H1 (cell line): Measurements from ENCODE around the gene TMEM237.

ENCODE experiments used
- EZH2 ChIP-seq: fragments of 200-600 bp; sonication (generic); IDR thresholded peaks from 2 replicates; pipeline ENCODE4 v1.7.1; 2012; ENCODE audit warnings: low read depth, mild to moderate bottlenecking, moderate library complexity, low read length, inconsistent platforms; ENCODE audit not compliant: severe bottlenecking
- HDAC6 ChIP-seq: IDR thresholded peaks from one replicate; pipeline ENCODE4 v1.7.1; 2012; ENCODE audit warnings: low read depth, mild to moderate bottlenecking, inconsistent platforms, low read length, moderate library complexity
- RAD21 ChIP-seq, 2 experiments: IDR thresholded peaks in 1 of 2; conservative IDR thresholded peaks in 1 of 2; 2 replicates each; pipeline ENCODE4 v1.6.1; 2011; ENCODE audit warnings: low read depth in 2 of 2, low read length in 2 of 2, improper control_type of control experiment in 1 of 2, inconsistent platforms in 1 of 2, mild to moderate bottlenecking in 1 of 2, moderate library complexity in 1 of 2
- SP1 ChIP-seq: IDR thresholded peaks from 2 replicates; pipeline ENCODE4 v1.6.1; 2011; ENCODE audit warnings: low read depth, low read length
- TF ChIP-seq, protein P1 (sequence below), 3 experiments: IDR thresholded peaks; 1 replicate in 2 of 3; 2 replicates in 1 of 3; pipeline versions ENCODE4 v1.5.1 to v1.6.1; 2011; ENCODE audit warnings: low read length in 3 of 3, mild to moderate bottlenecking in 3 of 3, inconsistent platforms in 2 of 3, low read depth in 1 of 3, moderate library complexity in 1 of 3; ENCODE audit not compliant: insufficient read depth in 1 of 3; ENCODE audit errors: control extremely low read depth in 1 of 3
- TF ChIP-seq, protein P2 (sequence below): IDR thresholded peaks from 2 replicates; pipeline ENCODE4 v1.6.1; 2012; ENCODE audit warnings: inconsistent platforms
- TF ChIP-seq, protein P3 (sequence below): IDR thresholded peaks from 2 replicates; pipeline ENCODE4 v1.6.1; 2011; ENCODE audit warnings: low read length, improper control_type of control experiment

DNA sequence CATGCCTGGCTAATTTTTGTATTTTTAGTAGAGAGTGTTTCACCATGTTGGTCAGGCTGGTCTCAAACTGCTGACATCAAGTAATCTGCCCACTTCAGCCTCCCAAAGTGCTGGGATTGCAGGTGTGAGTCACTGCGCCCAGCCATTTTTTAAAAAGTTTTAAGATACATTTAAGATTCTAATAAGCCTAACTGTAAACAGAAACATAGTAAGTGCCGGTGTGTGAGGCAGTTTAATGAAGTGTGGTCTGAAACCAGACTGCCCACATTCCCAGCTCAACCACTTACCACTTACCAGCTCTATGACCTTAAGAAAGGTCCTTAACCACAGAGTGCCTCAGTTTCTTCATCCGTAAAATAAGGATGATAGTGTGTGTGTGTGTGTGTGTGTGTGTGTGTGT, 42.4 kb downstream of the TMEM237 start:
- TF ChIP-seq, protein P1, sequence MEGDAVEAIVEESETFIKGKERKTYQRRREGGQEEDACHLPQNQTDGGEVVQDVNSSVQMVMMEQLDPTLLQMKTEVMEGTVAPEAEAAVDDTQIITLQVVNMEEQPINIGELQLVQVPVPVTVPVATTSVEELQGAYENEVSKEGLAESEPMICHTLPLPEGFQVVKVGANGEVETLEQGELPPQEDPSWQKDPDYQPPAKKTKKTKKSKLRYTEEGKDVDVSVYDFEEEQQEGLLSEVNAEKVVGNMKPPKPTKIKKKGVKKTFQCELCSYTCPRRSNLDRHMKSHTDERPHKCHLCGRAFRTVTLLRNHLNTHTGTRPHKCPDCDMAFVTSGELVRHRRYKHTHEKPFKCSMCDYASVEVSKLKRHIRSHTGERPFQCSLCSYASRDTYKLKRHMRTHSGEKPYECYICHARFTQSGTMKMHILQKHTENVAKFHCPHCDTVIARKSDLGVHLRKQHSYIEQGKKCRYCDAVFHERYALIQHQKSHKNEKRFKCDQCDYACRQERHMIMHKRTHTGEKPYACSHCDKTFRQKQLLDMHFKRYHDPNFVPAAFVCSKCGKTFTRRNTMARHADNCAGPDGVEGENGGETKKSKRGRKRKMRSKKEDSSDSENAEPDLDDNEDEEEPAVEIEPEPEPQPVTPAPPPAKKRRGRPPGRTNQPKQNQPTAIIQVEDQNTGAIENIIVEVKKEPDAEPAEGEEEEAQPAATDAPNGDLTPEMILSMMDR (IDR thresholded peaks at IDR 0.05; ENCODE audit: control extremely low read depth in 1 of 3, insufficient read depth in 1 of 3, low read depth in 1 of 3, low read length in 3 of 3): no peak
- no peak for TF ChIP-seq EZH2
- TF ChIP-seq, protein P2, sequence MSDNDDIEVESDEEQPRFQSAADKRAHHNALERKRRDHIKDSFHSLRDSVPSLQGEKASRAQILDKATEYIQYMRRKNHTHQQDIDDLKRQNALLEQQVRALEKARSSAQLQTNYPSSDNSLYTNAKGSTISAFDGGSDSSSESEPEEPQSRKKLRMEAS: no peak
- no peak for TF ChIP-seq RAD21 (IDR thresholded peaks at IDR 0.05 in 1 of 2, conservative IDR thresholded peaks at IDR 0.05 in 1 of 2; ENCODE audit: low read depth in 2 of 2, low read length in 2 of 2)
- no peak for TF ChIP-seq HDAC6
- TF ChIP-seq, protein P3, sequence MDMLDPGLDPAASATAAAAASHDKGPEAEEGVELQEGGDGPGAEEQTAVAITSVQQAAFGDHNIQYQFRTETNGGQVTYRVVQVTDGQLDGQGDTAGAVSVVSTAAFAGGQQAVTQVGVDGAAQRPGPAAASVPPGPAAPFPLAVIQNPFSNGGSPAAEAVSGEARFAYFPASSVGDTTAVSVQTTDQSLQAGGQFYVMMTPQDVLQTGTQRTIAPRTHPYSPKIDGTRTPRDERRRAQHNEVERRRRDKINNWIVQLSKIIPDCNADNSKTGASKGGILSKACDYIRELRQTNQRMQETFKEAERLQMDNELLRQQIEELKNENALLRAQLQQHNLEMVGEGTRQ: no peak
- TF ChIP-seq SP1: no peak
